CD14-positive monocyte (primary cell): ENCODE measurements around the gene CYTH1. TPM values are rescaled to one million over a fixed set of nuclear protein-coding genes. Genes with fewer than 3 reads are reported as not detected.

Experiments
- DNase-seq, 3 donors: peaks; one replicate each; pipeline ENCODE4 v3.0.0-alpha.2; 2011 to 2022
- H2AFZ ChIP-seq: 2 replicates; pipeline ENCODE4 v1.6.0; 2012; ENCODE audit warnings: mild to moderate bottlenecking, low read depth, low read length, inconsistent platforms; ENCODE audit not compliant: insufficient read depth, poor library complexity, severe bottlenecking
- H3K27ac ChIP-seq, 2 donors: 1 replicate in 1 of 2; 2 replicates in 1 of 2; pipeline ENCODE4 v1.5.1; 2012 to 2013; ENCODE audit warnings: low read length in 2 of 2, control low read depth in 1 of 2, inconsistent platforms in 1 of 2, low read depth in 1 of 2, mild to moderate bottlenecking in 1 of 2
- H3K27me3 ChIP-seq, 2 donors: one replicate each; pipeline versions ENCODE4 v1.6.0 to v1.6.1; 2011 to 2013; ENCODE audit warnings: low read length in 2 of 2; ENCODE audit not compliant: control insufficient read depth in 2 of 2, insufficient read depth in 2 of 2
- H3K36me3 ChIP-seq, 2 donors: replicated peaks in 1 of 2; 1 replicate in 1 of 2; 2 replicates in 1 of 2; pipeline versions ENCODE4 v1.5.1 to v1.6.1; 2012 to 2013; ENCODE audit warnings: low read length in 2 of 2, control low read depth in 1 of 2, inconsistent platforms in 1 of 2, mild to moderate bottlenecking in 1 of 2; ENCODE audit not compliant: insufficient read depth in 2 of 2, control insufficient read depth in 1 of 2
- H3K4me1 ChIP-seq, 2 donors: 1 replicate in 1 of 2; 2 replicates in 1 of 2; pipeline versions ENCODE4 v1.5.1 to v1.6.1; 2012 to 2013; ENCODE audit warnings: low read length in 2 of 2, control low read depth in 1 of 2, inconsistent platforms in 1 of 2, mild to moderate bottlenecking in 1 of 2, moderate library complexity in 1 of 2; ENCODE audit not compliant: insufficient read depth in 2 of 2, control insufficient read depth in 1 of 2
- H3K4me2 ChIP-seq: replicated peaks from 2 replicates; pipeline ENCODE3; 2012; ENCODE audit warnings: low read length, moderate library complexity, mild to moderate bottlenecking; ENCODE audit not compliant: poor library complexity, severe bottlenecking; ENCODE audit errors: extremely low read depth
- H3K4me3 ChIP-seq, 3 experiments: fragments of 200-600 bp in 1 of 3; sonication (generic) in 1 of 3; replicated peaks in 1 of 3; 1 replicate in 2 of 3; 2 replicates in 1 of 3; pipeline ENCODE4 v1.5.1; 2011 to 2013; ENCODE audit warnings: low read length in 3 of 3, mild to moderate bottlenecking in 3 of 3, control low read depth in 2 of 3, low read depth in 2 of 3, inconsistent platforms in 1 of 3, moderate library complexity in 1 of 3
- H3K79me2 ChIP-seq: 2 replicates; pipeline ENCODE4 v1.6.0; 2012; ENCODE audit warnings: mild to moderate bottlenecking, control low read depth, inconsistent platforms, low read length, moderate library complexity; ENCODE audit not compliant: insufficient read depth
- H3K9ac ChIP-seq: 2 replicates; pipeline ENCODE4 v1.6.0; 2017; ENCODE audit warnings: low read length, mild to moderate bottlenecking; ENCODE audit not compliant: insufficient read depth, poor library complexity, severe bottlenecking
- H3K9me3 ChIP-seq, 2 donors: replicated peaks in 1 of 2; 1 replicate in 1 of 2; 2 replicates in 1 of 2; pipeline versions ENCODE4 v1.5.1 to v1.6.1; 2012 to 2013; ENCODE audit warnings: low read length in 2 of 2, control low read depth in 1 of 2; ENCODE audit not compliant: control insufficient read depth in 1 of 2, insufficient read depth in 1 of 2
- H4K20me1 ChIP-seq: 2 replicates; pipeline ENCODE4 v1.6.0; 2012; ENCODE audit warnings: mild to moderate bottlenecking, low read length, control low read depth, moderate library complexity; ENCODE audit not compliant: insufficient read depth
- H3K27ac Mint-ChIP-seq, 7 donors: one replicate each; pipeline ENCODE4 v1.8.0; 2020; ENCODE audit warnings: mild to moderate bottlenecking in 7 of 7, mixed read lengths in 7 of 7, moderate library complexity in 6 of 7, inconsistent platforms in 2 of 7
- H3K27me3 Mint-ChIP-seq, 3 donors: one replicate each; pipeline ENCODE4 v1.8.0; 2021 to 2022; ENCODE audit warnings: low read depth in 3 of 3, mild to moderate bottlenecking in 3 of 3, mixed read lengths in 3 of 3, moderate library complexity in 3 of 3, inconsistent platforms in 1 of 3
- H3K36me3 Mint-ChIP-seq, 2 donors: one replicate each; pipeline ENCODE4 v1.8.0; 2020; ENCODE audit warnings: mixed read lengths in 2 of 2, inconsistent platforms in 1 of 2, mild to moderate bottlenecking in 1 of 2
- H3K4me1 Mint-ChIP-seq: one replicate; pipeline ENCODE4 v1.8.0; 2020; ENCODE audit warnings: mild to moderate bottlenecking, mixed read lengths
- H3K4me3 Mint-ChIP-seq, 2 donors: one replicate each; pipeline ENCODE4 v1.8.0; 2020; ENCODE audit warnings: mild to moderate bottlenecking in 2 of 2, mixed read lengths in 2 of 2, moderate library complexity in 1 of 2
- H3K9me3 Mint-ChIP-seq, 7 donors: one replicate each; pipeline ENCODE4 v1.8.0; 2020 to 2022; ENCODE audit warnings: mixed read lengths in 7 of 7, mild to moderate bottlenecking in 6 of 7, moderate library complexity in 6 of 7, inconsistent platforms in 2 of 7
- WGBS: methylation state at CpG from one replicate; pipeline ENCODE4 v1.1.5; 2013; ENCODE audit warnings: missing lambda C conversion rate; ENCODE audit not compliant: insufficient coverage; 5-methylcytosine and 5-hydroxymethylcytosine counted together
- intact Hi-C, 2 donors: fragments of 100-400 bp; cut with micrococcal nuclease; formaldehyde crosslinking; loops; one replicate each; pipeline versions ENCODE4 v1.15.0 to v1.15.1; 2023
- polyA plus RNA-seq, 3 donors: library from polyadenylated mRNA; depleted of rRNA in 1 of 3; unstranded in 2 of 3; stranded (reverse) in 1 of 3; fragments of 300-500 nt in 2 of 3; fragments of >200 nt in 1 of 3; fragmentation: Illumina TruSeq in 2 of 3; gene quantifications; 1 replicate in 2 of 3; 2 replicates in 1 of 3; pipeline ENCODE4 v1.2.3, GENCODE V29; 2012 to 2021
- TF ChIP-seq, protein P1 (sequence below): fragments of 200-600 bp; IDR thresholded peaks from one replicate; pipeline ENCODE4 v1.8.0; 2022; ENCODE audit warnings: antibody characterized with exemption, mild to moderate bottlenecking

The CYTH1 gene
- polyA plus RNA-seq, 3 donors, result 68.6 to 211 (median 80.9) TPM

- Histone ChIP-seq H3K4me1 (peaks cover 18 to 20% of the 10 kb centered on the region in 2 donors), H3K36me3 (peaks cover 48 to 77% of the 10 kb centered on the region in 2 donors), H3K4me3 (no peak overlapping the region), H3K9ac (no peak overlapping the region), H4K20me1 (peaks cover 21% of the 10 kb centered on the region), H3K9me3 (no peaks in the 10 kb centered on the region), H3K27ac (no peak overlapping the region), H3K27me3 (no peaks in the 10 kb centered on the region), H2AFZ (no peak overlapping the region), H3K79me2 (no peaks in the 10 kb centered on the region), H3K4me2 (no peak overlapping the region)
- intact Hi-C loops, result no loop called here
- no peak for DNase-seq
- 98% methylated on average over 12 of the region's 14 CpGs for WGBS
- Mint-ChIP-seq H3K27ac (no peak overlapping the region), H3K36me3 (peaks cover 81 to 88% of the 10 kb centered on the region in 2 donors), H3K9me3 (no peaks in the 10 kb centered on the region), H3K4me1 (peaks cover 36% of the 10 kb centered on the region), H3K27me3 (peaks cover 0 to 3% (median 1%) of the 10 kb centered on the region in 3 donors), H3K4me3 (no peak overlapping the region)
- TF ChIP-seq, protein P1, sequence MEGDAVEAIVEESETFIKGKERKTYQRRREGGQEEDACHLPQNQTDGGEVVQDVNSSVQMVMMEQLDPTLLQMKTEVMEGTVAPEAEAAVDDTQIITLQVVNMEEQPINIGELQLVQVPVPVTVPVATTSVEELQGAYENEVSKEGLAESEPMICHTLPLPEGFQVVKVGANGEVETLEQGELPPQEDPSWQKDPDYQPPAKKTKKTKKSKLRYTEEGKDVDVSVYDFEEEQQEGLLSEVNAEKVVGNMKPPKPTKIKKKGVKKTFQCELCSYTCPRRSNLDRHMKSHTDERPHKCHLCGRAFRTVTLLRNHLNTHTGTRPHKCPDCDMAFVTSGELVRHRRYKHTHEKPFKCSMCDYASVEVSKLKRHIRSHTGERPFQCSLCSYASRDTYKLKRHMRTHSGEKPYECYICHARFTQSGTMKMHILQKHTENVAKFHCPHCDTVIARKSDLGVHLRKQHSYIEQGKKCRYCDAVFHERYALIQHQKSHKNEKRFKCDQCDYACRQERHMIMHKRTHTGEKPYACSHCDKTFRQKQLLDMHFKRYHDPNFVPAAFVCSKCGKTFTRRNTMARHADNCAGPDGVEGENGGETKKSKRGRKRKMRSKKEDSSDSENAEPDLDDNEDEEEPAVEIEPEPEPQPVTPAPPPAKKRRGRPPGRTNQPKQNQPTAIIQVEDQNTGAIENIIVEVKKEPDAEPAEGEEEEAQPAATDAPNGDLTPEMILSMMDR, result no peak
Measured at GRCh38 chr17:78802459-78802858, 20.4 kb upstream of the CYTH1 start.

GRCh38 chr17:78802008-78802407 is 19.9 kb upstream of the CYTH1 start:
- no peaks in the 10 kb centered on the region for H3K9me3 ChIP-seq
- no peaks in the 10 kb centered on the region for H3K27me3 ChIP-seq
- TF ChIP-seq, protein P1, result no peak
- H3K27ac Mint-ChIP-seq, result no peak overlapping the region
- no peaks in the 10 kb centered on the region for H3K9me3 Mint-ChIP-seq
- H3K4me1 ChIP-seq, result peaks cover 18 to 20% of the 10 kb centered on the region in 2 donors
- WGBS, result 95% methylated on average over 20 of the region's 30 CpGs
- peaks cover 81 to 88% of the 10 kb centered on the region in 2 donors for H3K36me3 Mint-ChIP-seq
- no peaks in the 10 kb centered on the region for H3K79me2 ChIP-seq
- no peak overlapping the region for H3K9ac ChIP-seq
- no peak overlapping the region for H3K4me3 ChIP-seq
- intact Hi-C loops, result no loop called here
- peaks cover 21% of the 10 kb centered on the region for H4K20me1 ChIP-seq
- no peak overlapping the region for H3K4me3 Mint-ChIP-seq
- H3K36me3 ChIP-seq, result peaks cover 49 to 77% of the 10 kb centered on the region in 2 donors
- peaks cover 0 to 3% (median 1%) of the 10 kb centered on the region in 3 donors for H3K27me3 Mint-ChIP-seq
- no peak for DNase-seq
- no peak overlapping the region for H2AFZ ChIP-seq
- H3K4me2 ChIP-seq, result no peak overlapping the region
- peaks cover 34% of the 10 kb centered on the region for H3K4me1 Mint-ChIP-seq
- H3K27ac ChIP-seq, result no peak overlapping the region
